PC-3 (cell line): ENCODE results near the gene ACTMAP.

Experiments
- CTCF ChIP-seq: fragments of 300-600 bp; sonication (generic); conservative IDR thresholded peaks from 2 replicates; pipeline ENCODE4 v1.5.1; 2017; ENCODE audit warnings: antibody characterized with exemption, low read depth, mild to moderate bottlenecking, low read length
- EZH2 ChIP-seq: fragments of 300-600 bp; sonication (generic); IDR thresholded peaks from one replicate; pipeline ENCODE4 v1.6.1; 2017; ENCODE audit warnings: antibody characterized with exemption, mild to moderate bottlenecking, low read length; ENCODE audit not compliant: unreplicated experiment
- EZH2phosphoT487 ChIP-seq: fragments of 300-600 bp; sonication (generic); IDR thresholded peaks from 2 replicates; pipeline ENCODE4 v1.6.1; 2018; ENCODE audit warnings: mild to moderate bottlenecking, antibody characterized with exemption, low read length, borderline replicate concordance

- TF ChIP-seq CTCF: no peak
- no peak for TF ChIP-seq EZH2phosphoT487
- TF ChIP-seq EZH2: no peak
Observed at GRCh38 chr19:40704491-40705361, 45.6 kb downstream of the ACTMAP start.
